ENCODE results near the gene LAMB1. TPM values are rescaled to one million over a fixed set of nuclear protein-coding genes. Genes with fewer than 3 reads are reported as not detected.

LAMB1 gene
- total RNA-seq, 2 experiments from 2014 or later: not detected

GRCh38 chr7:108014747-108015682 lies 12.1 kb upstream of the LAMB1 start:
- H3K4me3 Mint-ChIP-seq: no peak overlapping the region
- H3K36me3 Mint-ChIP-seq (ENCODE audit: low read depth): no peaks in the 10 kb centered on the region
- DNase-seq: no peak
- peaks cover 11% of the 10 kb centered on the region for H3K27me3 Mint-ChIP-seq
- CTCF ChIA-PET: interaction anchor here (0.7 to 1.9 kb wide), 2 partner anchors 13 to 22 kb away, joined by 5 to 9 read pairs; partner anchors contain the start of gene LAMB1
- no peaks in the 10 kb centered on the region for H3K4me1 Mint-ChIP-seq
- no peak overlapping the region for H3K27ac Mint-ChIP-seq
- no peaks in the 10 kb centered on the region for H3K9me3 Mint-ChIP-seq
- POLR2A ChIA-PET: no interaction called here

GRCh38 chr7:108014215-108014614 lies 11.3 kb upstream of the LAMB1 start:
- no peak for DNase-seq
- no peaks in the 10 kb centered on the region for H3K36me3 Mint-ChIP-seq (ENCODE audit: low read depth)
- no peak overlapping the region for H3K27ac Mint-ChIP-seq
- H3K4me3 Mint-ChIP-seq: no peak overlapping the region
- no peaks in the 10 kb centered on the region for H3K9me3 Mint-ChIP-seq
- POLR2A ChIA-PET: no interaction called here
- CTCF ChIA-PET: interaction anchor here (1.9 kb wide), 1 partner anchor 12 kb away, joined by 5 read pairs; the partner anchor contains the start of gene LAMB1
- peaks cover 12% of the 10 kb centered on the region for H3K27me3 Mint-ChIP-seq
- H3K4me1 Mint-ChIP-seq: no peaks in the 10 kb centered on the region

- Mint-ChIP-seq H3K4me1 (no peaks in the 10 kb centered on the region), H3K4me3 (no peak overlapping the region), H3K36me3 (ENCODE audit: low read depth) (no peaks in the 10 kb centered on the region), H3K27me3 (peaks cover 21% of the 10 kb centered on the region), H3K9me3 (no peaks in the 10 kb centered on the region), H3K27ac (no peak overlapping the region)
- no peak for DNase-seq
- CTCF ChIA-PET: no interaction called here
- POLR2A ChIA-PET: no interaction called here
Measured at GRCh38 chr7:108012499-108013430, 9.8 kb upstream of the LAMB1 start.

GRCh38 chr7:108010377-108010776 lies 7.4 kb upstream of the LAMB1 start:
- Mint-ChIP-seq H3K4me1 (no peaks in the 10 kb centered on the region), H3K27ac (no peak overlapping the region), H3K4me3 (no peak overlapping the region), H3K27me3 (peaks cover 38% of the 10 kb centered on the region), H3K36me3 (ENCODE audit: low read depth) (no peaks in the 10 kb centered on the region), H3K9me3 (no peaks in the 10 kb centered on the region)
- ChIA-PET CTCF (no interaction called here), POLR2A (no interaction called here)
- no peak for DNase-seq

- no peak overlapping the region for H3K4me3 Mint-ChIP-seq
- no peaks in the 10 kb centered on the region for H3K4me1 Mint-ChIP-seq
- POLR2A ChIA-PET: no interaction called here
- H3K27ac Mint-ChIP-seq: no peak overlapping the region
- DNase-seq: no peak
- no peaks in the 10 kb centered on the region for H3K36me3 Mint-ChIP-seq (ENCODE audit: low read depth)
- no peaks in the 10 kb centered on the region for H3K9me3 Mint-ChIP-seq
- H3K27me3 Mint-ChIP-seq: peaks cover 43% of the 10 kb centered on the region
- CTCF ChIA-PET: interaction anchor here (0.6 kb wide), 1 partner anchor 175 kb away, joined by 3 read pairs; no protein-coding TSS in a partner anchor
Measured at GRCh38 chr7:108009873-108010272, 6.9 kb upstream of the LAMB1 start.

GRCh38 chr7:108008827-108009226 lies 5.9 kb upstream of the LAMB1 start:
- H3K4me3 Mint-ChIP-seq: no peak overlapping the region
- no peak for DNase-seq
- POLR2A ChIA-PET: no interaction called here
- H3K27ac Mint-ChIP-seq: no peak overlapping the region
- no peaks in the 10 kb centered on the region for H3K9me3 Mint-ChIP-seq
- peaks cover 54% of the 10 kb centered on the region for H3K27me3 Mint-ChIP-seq
- CTCF ChIA-PET: no interaction called here
- H3K4me1 Mint-ChIP-seq: peaks cover 4% of the 10 kb centered on the region
- H3K36me3 Mint-ChIP-seq (ENCODE audit: low read depth): no peaks in the 10 kb centered on the region

- no peaks in the 10 kb centered on the region for H3K36me3 Mint-ChIP-seq (ENCODE audit: low read depth)
- H3K4me3 Mint-ChIP-seq: no peak overlapping the region
- ChIA-PET CTCF (no interaction called here), POLR2A (no interaction called here)
- peaks cover 59% of the 10 kb centered on the region for H3K27me3 Mint-ChIP-seq
- DNase-seq: no peak
- H3K27ac Mint-ChIP-seq: no peak overlapping the region
- no peaks in the 10 kb centered on the region for H3K9me3 Mint-ChIP-seq
- peaks cover 4% of the 10 kb centered on the region for H3K4me1 Mint-ChIP-seq
Measured at GRCh38 chr7:108008240-108008639, 5.3 kb upstream of the LAMB1 start.

GRCh38 chr7:108007762-108008161 lies 4.8 kb upstream of the LAMB1 start:
- Mint-ChIP-seq H3K4me1 (peaks cover 5% of the 10 kb centered on the region), H3K27me3 (peaks cover 61% of the 10 kb centered on the region), H3K4me3 (no peak overlapping the region), H3K36me3 (ENCODE audit: low read depth) (no peaks in the 10 kb centered on the region), H3K27ac (no peak overlapping the region), H3K9me3 (no peaks in the 10 kb centered on the region)
- POLR2A ChIA-PET: no interaction called here
- CTCF ChIA-PET: no interaction called here
- no peak for DNase-seq

GRCh38 chr7:108007261-108007660 lies 4.3 kb upstream of the LAMB1 start:
- ChIA-PET POLR2A (no interaction called here), CTCF (no interaction called here)
- Mint-ChIP-seq H3K36me3 (ENCODE audit: low read depth) (no peaks in the 10 kb centered on the region), H3K9me3 (no peaks in the 10 kb centered on the region), H3K4me1 (peaks cover 7% of the 10 kb centered on the region), H3K27me3 (peaks cover 60% of the 10 kb centered on the region), H3K4me3 (no peak overlapping the region), H3K27ac (no peak overlapping the region)
- no peak for DNase-seq

- ChIA-PET POLR2A (no interaction called here), CTCF (interaction anchor here (0.8 kb wide), 1 partner anchor 15 kb away, joined by 4 read pairs; no protein-coding TSS in a partner anchor)
- peak overlapping the region; percentile 4 for H3K4me3 Mint-ChIP-seq
- no peaks in the 10 kb centered on the region for H3K9me3 Mint-ChIP-seq
- no peak overlapping the region for H3K27ac Mint-ChIP-seq
- DNase-seq: no peak
- no peaks in the 10 kb centered on the region for H3K36me3 Mint-ChIP-seq (ENCODE audit: low read depth)
- peaks cover 17% of the 10 kb centered on the region for H3K4me1 Mint-ChIP-seq
- H3K27me3 Mint-ChIP-seq: peaks cover 68% of the 10 kb centered on the region
Measured at GRCh38 chr7:108004220-108005142, 1.5 kb upstream of the LAMB1 start.

GRCh38 chr7:108003599-108003935 lies 606 bp upstream of the LAMB1 start:
- Mint-ChIP-seq H3K27me3 (peaks cover 74% of the 10 kb centered on the region), H3K4me3 (peak overlapping the region; percentile 4), H3K9me3 (no peaks in the 10 kb centered on the region), H3K27ac (no peak overlapping the region), H3K36me3 (ENCODE audit: low read depth) (no peaks in the 10 kb centered on the region), H3K4me1 (peaks cover 17% of the 10 kb centered on the region)
- CTCF ChIA-PET: interaction anchor here (0.8 kb wide), 1 partner anchor 14 kb away, joined by 4 read pairs; no protein-coding TSS in a partner anchor
- no peak for DNase-seq
- POLR2A ChIA-PET: no interaction called here
